Head of caudate nucleus (tissue), 42 donors: ENCODE data around the gene NOL4L.

Source experiments
- DNase-seq, 42 donors: peaks; one replicate each; pipeline versions ENCODE4 v3.0.0 to v3.0.0-alpha.2; 2020 to 2021; ENCODE audit warnings: mixed read lengths in 7 of 42
- intact Hi-C: fragments of 100-400 bp; cut with DNase I; formaldehyde crosslinking; loops from one replicate; pipeline ENCODE4 v1.15.0; 2022

The NOL4L gene

DNA sequence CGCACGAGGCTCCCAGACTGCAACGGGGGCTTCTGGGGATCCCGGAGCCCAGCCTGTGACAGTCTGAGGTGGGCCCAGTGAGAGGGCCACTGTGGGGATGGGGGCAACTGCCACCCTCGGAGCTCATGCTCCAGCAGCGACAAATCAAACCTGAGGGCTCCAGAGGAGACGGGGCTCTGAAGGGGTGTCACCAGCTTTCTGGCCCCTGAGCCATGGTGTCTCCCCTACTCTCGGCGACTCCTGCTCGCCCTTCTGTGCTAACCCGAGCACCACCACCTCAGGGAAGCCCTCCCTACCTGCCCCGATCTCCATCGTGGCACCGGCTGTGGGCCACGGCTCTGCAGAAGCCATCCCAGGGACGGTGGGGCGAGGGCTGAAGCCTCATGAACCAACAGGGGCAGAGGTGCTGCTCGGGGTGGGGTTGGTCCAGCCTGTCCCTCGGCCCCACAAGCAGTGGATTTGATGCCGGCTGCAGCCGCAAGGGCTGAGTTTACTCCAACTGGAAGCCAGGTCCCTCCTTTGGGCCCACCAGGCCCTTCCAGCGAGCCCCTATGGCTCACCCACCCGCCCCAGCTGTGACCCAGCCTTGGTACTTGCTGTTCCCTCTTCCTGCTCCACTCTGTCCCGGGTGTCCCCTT lies 124.3 kb downstream of the NOL4L start:
- peak in 1 of 42 donors; percentile 2 for DNase-seq
- intact Hi-C loops = no loop called here

DNA sequence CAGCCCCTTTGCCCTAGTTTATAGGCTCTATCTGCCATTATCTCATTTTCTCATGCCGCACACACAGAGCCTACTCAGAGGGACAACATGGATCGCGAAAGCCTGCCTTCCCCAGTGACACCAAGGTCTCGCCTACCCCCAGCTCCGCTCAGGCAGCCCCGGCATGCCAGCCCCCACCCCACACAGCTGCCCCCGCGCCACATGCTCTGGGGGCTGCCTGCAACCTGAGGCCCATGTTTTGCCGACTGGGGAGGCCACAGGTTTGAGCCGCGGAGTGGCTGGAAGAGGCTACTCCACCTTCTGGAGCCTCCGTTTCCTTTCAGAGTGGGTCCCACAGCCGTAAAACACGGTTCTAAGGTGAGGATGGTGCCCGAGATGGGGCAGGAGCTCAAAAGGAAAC lies 124.9 kb downstream of the NOL4L start:
- DNase-seq = no peak
- intact Hi-C loops = no loop called here

DNA sequence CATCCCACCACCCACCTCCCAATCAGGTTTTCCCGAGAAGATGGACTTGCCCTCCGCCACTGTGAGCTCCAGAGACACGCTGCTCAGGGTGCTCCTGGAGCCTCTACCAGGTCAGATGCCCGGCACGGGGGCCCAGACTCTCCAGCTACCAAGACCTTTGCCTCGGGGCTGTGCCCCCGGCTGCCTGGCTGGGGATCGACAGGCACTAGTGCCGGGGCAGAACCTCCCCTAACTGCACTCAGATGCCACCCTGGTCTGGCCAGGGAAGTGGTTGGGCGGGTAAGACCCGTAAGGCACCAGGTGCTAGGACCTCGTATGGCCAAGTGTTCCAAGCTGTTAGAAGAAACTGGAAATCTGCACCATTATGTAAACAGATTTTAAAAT lies 126.3 kb downstream of the NOL4L start:
- intact Hi-C loops = loop anchor here (10.0 kb wide), 1 partner anchor 94 kb away; no protein-coding TSS in a partner anchor
- DNase-seq = peak in 1 of 42 donors; percentile 2

DNA sequence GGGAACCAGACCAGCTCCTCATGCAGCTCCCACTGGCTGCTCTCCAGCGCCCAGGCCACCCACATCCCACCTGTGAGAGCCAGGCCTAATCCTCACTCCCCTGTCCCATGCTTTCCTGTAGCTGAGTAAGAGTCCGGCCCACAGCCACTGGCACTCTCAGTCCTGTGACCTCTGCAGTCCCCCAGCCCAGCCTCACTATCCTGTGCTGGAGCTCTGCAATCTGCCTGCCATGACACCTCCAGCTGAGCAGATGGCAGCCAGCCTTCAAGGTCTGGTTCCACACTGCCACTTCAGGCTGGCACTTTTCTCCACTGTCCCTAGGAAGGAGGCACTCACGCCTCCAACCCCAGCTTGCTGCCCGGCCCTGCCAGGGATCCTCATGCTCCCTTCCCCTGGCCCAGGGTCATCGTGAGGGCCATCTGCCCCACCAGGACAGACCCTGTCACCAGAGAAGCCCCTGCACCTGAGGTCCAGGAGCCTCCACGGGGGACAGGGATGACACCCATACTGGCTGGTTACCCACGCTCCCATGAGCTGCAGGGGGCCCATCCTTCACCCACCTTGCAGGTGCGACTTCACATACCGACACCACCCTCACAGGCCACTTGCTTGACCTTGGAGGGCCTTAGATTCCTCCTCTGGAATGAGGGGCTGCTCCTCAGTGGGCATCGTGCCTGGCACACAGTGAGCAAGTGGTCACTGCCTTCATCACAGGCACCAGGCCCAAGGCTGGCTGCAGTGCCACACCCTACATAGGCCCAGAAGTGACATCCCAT lies 126.9 kb downstream of the NOL4L start:
- intact Hi-C loops = loop anchor here (10.0 kb wide), 1 partner anchor 93 kb away; no protein-coding TSS in a partner anchor
- peak in 1 of 42 donors; percentile 1 for DNase-seq

DNA sequence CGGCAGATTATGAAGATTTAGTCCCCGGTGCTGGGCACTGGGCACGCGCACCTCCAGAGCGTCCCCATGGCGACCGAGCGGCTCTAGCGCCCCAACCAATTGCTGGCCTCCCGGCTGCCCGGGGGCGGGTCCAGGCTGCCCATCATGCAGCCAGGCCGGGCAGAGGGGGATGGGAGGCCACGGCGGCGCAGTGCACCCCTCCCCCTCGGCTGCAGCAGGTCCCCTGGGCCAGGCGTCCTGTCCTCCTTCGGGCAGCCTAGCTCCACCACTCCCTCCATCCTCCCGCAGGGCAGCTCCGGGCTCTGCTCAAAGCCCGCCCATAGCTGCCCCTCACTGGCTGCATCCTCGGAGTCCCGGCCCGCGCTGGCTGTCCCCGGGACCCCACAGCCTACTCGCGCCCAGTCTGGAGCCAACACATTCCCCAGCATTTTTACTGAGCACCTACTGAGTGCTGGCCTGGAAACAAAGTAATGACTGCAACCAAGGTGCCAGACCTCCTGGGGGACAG lies 127.6 kb downstream of the NOL4L start:
- DNase-seq = peak; percentile 55 to 91 (median 80)
- intact Hi-C loops = loop anchor here (10.0 kb wide), 1 partner anchor 93 kb away; no protein-coding TSS in a partner anchor

DNA sequence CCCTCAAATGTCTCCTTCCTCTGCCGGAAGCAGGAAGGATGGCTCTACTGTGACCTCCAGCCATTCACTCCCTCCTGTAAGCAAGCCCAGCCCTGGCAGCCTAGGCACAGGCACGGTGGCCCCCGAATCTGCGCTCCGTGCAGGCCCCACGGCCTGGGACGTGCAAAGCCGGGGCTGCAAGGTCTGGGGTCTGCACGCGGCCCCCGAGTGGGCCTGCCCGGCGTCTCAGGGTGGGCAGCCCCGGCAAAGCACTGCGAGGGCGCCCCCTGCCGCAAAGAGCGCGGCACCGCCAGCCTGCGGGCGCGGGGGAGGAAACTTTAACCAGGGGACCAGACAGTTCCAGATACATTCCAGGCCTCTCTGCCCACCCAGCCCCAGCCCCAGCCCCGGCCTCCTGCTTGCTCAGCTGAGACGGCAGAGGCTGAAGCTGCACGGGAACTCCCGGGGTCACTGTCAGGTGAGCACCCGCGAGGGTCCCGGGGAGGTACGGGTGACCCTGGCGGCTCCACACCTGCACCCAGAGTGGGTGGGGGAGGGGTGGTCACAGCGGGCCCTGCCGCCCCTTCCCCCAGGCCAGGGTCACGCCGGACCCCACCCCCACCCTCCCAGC lies 128.2 kb downstream of the NOL4L start:
- intact Hi-C loops = loop anchor here (10.0 kb wide), 1 partner anchor 92 kb away; no protein-coding TSS in a partner anchor
- DNase-seq = peak in 34 of 42 donors; percentile 39 to 85 (median 68)

DNA sequence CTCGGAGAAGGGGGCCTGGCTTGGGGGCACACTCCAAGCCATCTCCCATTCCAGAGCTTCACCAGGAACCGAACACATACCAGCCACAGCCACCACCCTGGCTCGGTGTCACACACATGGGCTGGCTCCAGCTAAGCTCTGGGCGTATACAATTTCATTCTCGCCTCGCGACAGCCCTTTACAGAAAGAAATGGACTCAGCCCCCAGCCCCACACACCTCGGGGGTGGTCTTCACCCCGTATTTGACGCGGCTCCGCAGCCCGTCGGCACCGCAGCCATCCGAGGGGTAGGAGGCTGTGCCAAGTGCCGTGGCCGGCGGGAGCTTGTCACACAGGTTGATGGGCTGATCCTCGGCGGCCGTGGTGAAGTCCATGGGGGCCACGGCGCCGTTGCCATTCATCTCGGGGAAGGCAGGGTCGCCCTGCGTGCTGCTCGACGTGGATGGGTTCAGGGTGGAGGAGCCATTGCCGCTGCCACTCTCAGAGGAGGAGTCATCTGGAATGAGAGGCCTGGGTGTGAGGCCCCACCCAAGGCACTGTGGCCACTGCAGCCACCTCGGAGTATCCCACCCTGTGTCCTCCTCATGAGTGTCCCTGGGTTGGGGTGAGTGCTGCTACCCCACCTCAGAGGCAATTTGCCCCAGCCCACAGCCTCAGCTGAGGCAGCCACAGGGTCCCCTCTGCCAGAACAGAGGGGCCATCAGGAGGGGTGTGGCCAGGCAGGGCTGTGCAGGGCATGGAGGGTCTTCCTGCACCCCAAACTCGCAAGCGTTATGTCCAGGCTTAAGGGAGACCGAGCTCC lies 129.0 kb downstream of the NOL4L start:
- intact Hi-C loops = loop anchor here (10.0 kb wide), 1 partner anchor 91 kb away; no protein-coding TSS in a partner anchor
- peak in 2 of 42 donors; percentile 0 to 25 for DNase-seq

DNA sequence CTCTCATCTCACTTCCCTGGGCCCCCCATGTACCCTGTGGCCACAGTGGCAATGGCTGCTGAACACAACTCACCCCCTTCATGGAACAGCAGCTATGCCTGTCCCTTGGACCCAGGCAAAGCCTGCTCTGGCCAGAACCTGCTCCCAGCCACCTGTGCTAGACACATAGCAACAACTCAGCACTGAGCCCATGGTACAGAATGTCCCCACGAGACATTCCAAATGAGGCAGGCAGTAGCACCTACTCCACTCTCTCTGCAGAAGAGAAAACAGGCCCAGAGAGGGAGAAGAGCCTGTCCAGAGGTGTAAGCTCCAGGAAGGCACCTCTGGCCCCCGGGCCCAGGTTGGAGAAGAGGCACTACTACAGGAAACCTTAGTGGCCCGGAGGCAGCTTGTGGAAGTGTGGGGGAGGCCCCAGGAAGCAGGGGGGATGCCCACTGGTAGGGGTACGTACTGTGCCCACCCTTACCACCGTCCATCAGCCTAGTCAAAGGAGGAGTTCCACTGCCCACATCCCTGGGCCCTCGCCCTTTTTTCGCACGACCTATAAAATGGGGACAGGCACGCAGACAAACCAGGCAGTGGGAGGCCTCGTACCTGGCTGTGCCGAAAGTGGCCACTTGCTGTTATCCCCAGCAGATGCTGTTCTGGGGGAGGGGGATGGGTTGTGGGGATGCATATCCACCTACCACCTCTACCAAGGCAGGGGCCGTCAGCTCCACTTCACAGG lies 129.8 kb downstream of the NOL4L start:
- intact Hi-C loops = loop anchor here (10.0 kb wide), 1 partner anchor 91 kb away; no protein-coding TSS in a partner anchor
- DNase-seq = peak in 3 of 42 donors; percentile 1 to 22 (median 9)

DNA sequence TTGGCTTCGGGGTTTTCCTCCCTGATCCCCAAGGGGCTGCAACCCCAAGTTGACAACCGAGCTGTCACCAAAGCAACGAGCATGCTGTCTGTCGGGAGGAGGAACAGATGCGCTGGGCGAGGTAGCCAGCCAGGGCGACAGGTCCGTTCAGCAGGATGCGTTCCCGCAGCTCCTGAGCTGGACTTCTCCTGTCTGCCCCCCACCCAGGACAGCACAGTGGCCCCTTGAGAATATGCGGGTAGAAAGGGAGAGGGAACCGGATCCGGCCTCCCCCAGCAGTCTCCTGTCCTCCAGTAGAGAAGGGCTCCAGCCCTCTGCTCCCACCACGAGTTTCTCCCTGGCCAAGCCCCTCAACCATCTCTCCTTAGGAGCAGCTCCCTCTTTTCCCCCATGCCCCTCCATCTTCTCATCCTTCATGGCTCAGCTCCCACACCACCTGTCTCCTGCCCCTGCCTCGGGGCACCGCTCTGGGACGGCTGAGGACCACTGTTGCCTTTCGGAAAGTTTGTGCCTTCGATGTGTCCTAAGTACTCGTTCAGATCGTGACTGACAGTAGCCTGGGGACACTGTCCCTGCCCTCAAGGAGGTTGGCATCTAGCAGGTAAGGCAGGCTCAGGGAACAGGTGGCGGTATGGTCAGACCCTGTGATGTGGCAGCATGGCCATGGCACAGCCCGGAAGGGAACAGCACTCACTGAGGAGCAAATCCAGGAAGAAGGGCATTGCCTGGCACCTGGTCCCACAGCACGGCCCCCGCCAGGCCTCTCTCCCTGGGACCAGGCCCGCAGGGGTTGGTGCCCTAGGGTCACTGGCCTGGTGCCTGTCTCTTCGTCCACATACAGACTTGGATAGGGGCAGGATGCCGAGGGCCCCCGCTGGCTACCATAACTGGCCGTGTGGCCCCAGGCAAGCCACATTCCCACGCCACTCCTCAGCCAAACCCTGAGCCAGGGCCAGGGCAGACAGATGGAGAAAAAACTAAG lies 130.7 kb downstream of the NOL4L start:
- intact Hi-C loops = loop anchor here (10.0 kb wide), 1 partner anchor 90 kb away; no protein-coding TSS in a partner anchor
- peak in 3 of 42 donors; percentile 2 to 23 (median 14) for DNase-seq

DNA sequence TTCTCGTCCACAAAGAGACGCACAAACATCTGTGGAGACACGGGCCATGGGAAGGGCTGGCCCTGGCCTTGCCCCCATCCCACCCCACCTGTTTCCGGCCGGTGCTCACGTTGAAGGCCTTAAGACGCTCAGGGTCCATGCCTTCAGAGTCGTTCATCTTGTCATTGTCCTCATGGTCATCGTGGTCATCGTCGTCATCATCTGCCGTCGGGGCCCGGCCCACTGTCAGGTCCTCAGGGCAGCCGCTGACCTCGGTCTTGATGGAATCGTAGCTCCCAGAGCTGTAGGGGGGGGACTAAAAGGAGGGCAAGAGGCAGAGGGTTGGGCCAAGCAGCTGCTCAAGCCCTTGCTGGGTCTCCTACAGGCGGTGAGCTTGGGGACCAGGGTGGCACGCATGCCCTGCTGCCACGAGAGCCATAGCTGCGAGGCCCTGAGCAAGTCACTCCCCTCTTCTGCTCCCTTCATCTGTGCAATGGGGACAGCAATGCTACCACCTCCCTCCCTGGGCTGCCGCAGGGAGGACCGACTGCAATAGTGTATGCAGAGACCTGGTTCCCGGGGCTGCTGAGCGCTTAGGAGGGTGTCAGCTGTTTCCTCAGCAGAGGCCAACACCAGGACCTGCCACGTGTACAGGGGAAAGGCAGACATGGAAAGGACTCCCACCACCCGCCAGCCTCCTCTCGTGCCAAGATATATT lies 131.5 kb downstream of the NOL4L start:
- intact Hi-C loops = loop anchor here (10.0 kb wide), 1 partner anchor 89 kb away; no protein-coding TSS in a partner anchor
- DNase-seq = peak in 1 of 42 donors; percentile 1

DNA sequence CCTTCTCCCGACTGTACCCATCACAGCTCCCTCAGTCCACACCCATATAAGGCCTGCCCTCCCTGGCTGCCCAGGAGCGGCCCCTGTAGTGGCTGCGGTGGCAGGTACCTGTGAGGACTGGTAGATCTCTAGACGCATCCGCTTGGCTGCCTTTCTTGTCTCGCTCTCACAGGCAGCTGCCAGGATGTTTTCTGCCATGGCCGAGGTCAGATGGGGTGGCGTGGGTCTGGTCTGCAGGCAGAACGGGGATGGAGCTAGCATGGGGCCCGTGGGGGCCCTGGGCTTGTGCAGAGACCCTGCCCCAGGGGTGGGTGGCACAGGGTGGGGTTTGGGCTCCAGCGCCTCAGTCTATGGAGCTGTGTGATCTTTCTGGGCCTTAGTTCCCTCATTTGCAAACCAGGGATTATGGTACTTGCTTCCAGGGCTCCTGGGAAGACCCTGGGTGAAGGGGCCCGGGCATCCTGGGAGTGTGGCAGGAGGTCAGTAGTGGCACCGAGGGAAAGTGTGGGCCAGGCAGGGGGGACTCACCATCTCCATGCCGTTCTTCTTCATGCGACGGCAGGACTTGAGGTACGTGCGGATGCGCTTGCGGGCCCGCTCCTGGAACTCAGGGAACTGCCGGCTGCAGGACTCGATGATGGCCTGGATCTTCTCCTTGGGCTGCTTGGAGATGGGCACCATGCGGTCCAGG lies 132.2 kb downstream of the NOL4L start:
- DNase-seq = no peak
- intact Hi-C loops = loop anchor here (10.0 kb wide), 1 partner anchor 88 kb away; no protein-coding TSS in a partner anchor

DNA sequence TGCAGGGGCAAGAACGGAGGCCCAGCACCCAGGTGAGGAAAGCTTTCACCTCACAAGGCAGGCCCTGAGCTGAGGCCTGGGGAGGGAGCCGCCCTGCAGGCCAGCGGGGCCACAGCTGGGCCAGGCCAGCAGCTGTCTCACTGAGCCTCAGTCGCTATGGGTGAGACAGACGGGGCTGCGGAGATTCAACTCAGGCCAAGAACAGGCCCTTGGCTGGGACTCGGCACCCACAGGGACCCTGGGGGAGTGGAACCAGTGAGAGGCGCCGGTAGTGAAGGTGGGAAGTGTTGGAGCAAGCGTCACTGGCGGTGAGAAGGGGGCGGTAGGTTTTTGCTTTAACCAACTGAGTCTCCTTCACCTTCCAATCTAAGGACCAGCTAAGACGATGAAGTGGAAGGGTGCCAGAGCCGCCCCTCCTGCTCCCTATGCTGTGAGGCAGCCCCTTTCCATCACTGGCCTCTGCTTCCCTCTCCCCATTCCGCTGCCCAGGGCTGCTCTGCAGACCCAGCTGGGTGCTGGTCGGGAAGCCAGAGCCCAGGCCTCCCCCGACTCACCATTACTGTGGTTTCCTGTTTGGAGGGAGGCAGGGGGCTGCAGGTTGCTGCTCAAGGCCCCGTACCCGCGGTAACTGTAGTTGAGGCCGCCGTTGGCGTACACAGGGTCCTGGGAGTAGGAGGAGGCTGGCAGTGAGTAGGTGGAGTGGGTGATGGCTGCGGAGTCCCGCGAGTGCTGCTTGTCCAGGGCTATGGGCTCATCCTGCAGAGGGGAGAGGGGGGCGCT lies 133.3 kb downstream of the NOL4L start:
- intact Hi-C loops = loop anchor here (10.0 kb wide), 1 partner anchor 87 kb away; no protein-coding TSS in a partner anchor
- DNase-seq = peak in 3 of 42 donors; percentile 19 to 34 (median 28)

DNA sequence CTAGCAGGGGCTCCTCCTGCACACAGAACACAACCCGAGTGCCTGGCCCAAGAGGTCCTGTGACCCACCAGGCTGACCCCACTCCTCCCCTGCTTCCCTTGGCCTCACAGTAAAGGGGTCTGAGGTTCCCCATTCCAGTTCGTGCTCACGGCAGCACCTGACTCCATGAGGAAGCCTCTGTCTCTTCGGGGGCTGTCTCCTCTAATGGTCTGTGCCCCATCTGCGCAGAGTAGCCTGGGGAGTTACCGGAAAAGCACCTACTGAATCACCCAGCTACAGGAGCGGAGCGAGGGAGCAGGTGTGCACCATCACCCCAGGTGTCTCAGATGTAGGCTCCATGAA lies 133.8 kb downstream of the NOL4L start:
- intact Hi-C loops = loop anchor here (10.0 kb wide), 1 partner anchor 87 kb away; no protein-coding TSS in a partner anchor
- DNase-seq = peak in 1 of 42 donors; percentile 7

DNA sequence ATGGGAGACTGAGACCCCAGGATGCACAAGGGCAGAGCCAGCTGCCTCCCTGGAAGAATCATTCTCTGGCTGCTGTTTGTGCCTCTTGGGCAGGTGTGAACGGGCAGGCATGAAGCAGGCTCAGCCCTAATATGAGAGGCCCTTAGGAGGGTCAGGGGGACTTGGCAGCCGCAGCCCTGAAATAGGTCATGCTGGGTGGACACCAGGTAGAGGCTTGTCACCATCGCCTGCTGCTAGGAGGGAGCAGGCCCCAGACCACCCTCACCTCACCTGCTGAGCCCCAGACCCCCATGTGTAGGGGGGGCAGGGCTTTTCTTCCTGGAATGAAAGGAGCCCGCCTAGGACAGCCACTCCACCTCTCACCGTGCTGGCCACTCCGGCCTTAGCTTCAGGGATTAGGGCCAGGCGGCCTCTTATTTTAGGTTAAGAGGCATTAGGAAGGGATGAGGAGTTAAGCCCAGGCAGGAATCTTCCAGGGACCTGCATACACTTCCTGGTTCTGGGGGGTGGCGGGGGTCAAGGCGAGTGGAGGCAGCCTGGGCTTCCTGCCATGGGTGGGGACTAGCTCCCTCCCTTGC lies 134.6 kb downstream of the NOL4L start:
- intact Hi-C loops = loop anchor here (10.0 kb wide), 1 partner anchor 86 kb away; no protein-coding TSS in a partner anchor
- DNase-seq = peak in 4 of 42 donors; percentile 3 to 12 (median 6)
